HL-60 (cell line): ENCODE measurements around the gene DHRS12.

Experiments used
- CTCF ChIP-seq: IDR thresholded peaks from one replicate; pipeline ENCODE4 v1.5.1; 2011; ENCODE audit warnings: low read length, control low read depth, inconsistent platforms; ENCODE audit not compliant: insufficient read depth
- GABPA ChIP-seq: IDR thresholded peaks from 2 replicates; pipeline ENCODE4 v1.6.1; 2012; ENCODE audit warnings: low read depth
- POLR2AphosphoS5 ChIP-seq: IDR thresholded peaks from 2 replicates; pipeline ENCODE4 v1.6.1; 2012; ENCODE audit warnings: low read depth
- REST ChIP-seq: IDR thresholded peaks from 2 replicates; pipeline ENCODE4 v1.6.1; 2012; ENCODE audit warnings: low read depth; ENCODE audit not compliant: insufficient replicate concordance

GRCh38 chr13:51786425-51787265 is 17.3 kb downstream of the DHRS12 start:
- TF ChIP-seq POLR2AphosphoS5 = no peak
- no peak for TF ChIP-seq CTCF
- TF ChIP-seq REST = no peak
- no peak for TF ChIP-seq GABPA
